Liver (tissue), 3 donors: Measurements from ENCODE around the gene ENTPD8.

Experiments used
- ATF3 ChIP-seq: IDR thresholded peaks from 2 replicates; pipeline ENCODE4 v1.6.1; 2016; ENCODE audit warnings: antibody characterized with exemption
- CTCF ChIP-seq: fragments of 150-350 bp; IDR thresholded peaks from 2 replicates; pipeline ENCODE4 v1.5.1; 2017; ENCODE audit warnings: improper control_type of control experiment, low read depth, low read length; ENCODE audit not compliant: missing input control
- GABPA ChIP-seq, 2 donors: IDR thresholded peaks in 1 of 2; conservative IDR thresholded peaks in 1 of 2; 2 replicates each; pipeline ENCODE4 v1.6.1; 2016; ENCODE audit warnings: antibody characterized with exemption in 2 of 2, mild to moderate bottlenecking in 1 of 2, moderate library complexity in 1 of 2
- HNF4A ChIP-seq, 2 donors: conservative IDR thresholded peaks; 2 replicates each; pipeline ENCODE4 v1.6.1; 2016; ENCODE audit warnings: antibody characterized with exemption in 2 of 2, mild to moderate bottlenecking in 2 of 2
- MAX ChIP-seq: IDR thresholded peaks from 2 replicates; pipeline ENCODE4 v1.6.1; 2016; ENCODE audit warnings: antibody characterized with exemption
- REST ChIP-seq: IDR thresholded peaks from 2 replicates; pipeline ENCODE4 v1.6.1; 2016; ENCODE audit warnings: antibody characterized with exemption, mild to moderate bottlenecking
- SP1 ChIP-seq: IDR thresholded peaks from 2 replicates; pipeline ENCODE4 v1.6.1; 2018; ENCODE audit warnings: antibody characterized with exemption, mild to moderate bottlenecking
- YY1 ChIP-seq: IDR thresholded peaks from 2 replicates; pipeline ENCODE4 v1.6.1; 2016; ENCODE audit warnings: antibody characterized with exemption, mild to moderate bottlenecking
- ZBTB33 ChIP-seq: IDR thresholded peaks from 2 replicates; pipeline ENCODE4 v1.6.1; 2016; ENCODE audit warnings: antibody characterized with exemption
- donor health status: healthy.
- donor health status: healthy.

GRCh38 chr9:137407590-137408300 lies 33.4 kb downstream of the ENTPD8 start:
- TF ChIP-seq CTCF: no peak
- no peak for TF ChIP-seq HNF4A (conservative IDR thresholded peaks at IDR 0.05)
- TF ChIP-seq SP1: no peak
- no peak for TF ChIP-seq REST
- TF ChIP-seq ATF3: no peak
- no peak for TF ChIP-seq ZBTB33
- no peak for TF ChIP-seq GABPA (IDR thresholded peaks at IDR 0.05 in 1 of 2, conservative IDR thresholded peaks at IDR 0.05 in 1 of 2)
- no peak for TF ChIP-seq YY1
- TF ChIP-seq MAX: no peak
